Measurements from ENCODE around the gene AP3S1.
"Not testable (repeated sequence)": the region's sequence is repeated elsewhere in the genome, so short reads cannot be mapped to it uniquely, and the experiment has no call there.

AP3S1 gene

GRCh38 chr5:115920171-115920725, 78.5 kb downstream of the AP3S1 start:
- Histone ChIP-seq H3K4me2 (ENCODE audit: insufficient read depth, low read length, poor library complexity, severe bottlenecking) (no peak overlapping the region), H3K27ac (replicated peaks; ENCODE audit: low read length) (no peak overlapping the region), H3K9ac (ENCODE audit: low read depth, low read length, poor library complexity) (no peak overlapping the region), H2AK5ac (ENCODE audit: low read depth, low read length) (no peak overlapping the region), H2BK15ac (ENCODE audit: low read length) (no peak overlapping the region), H3K4me1 (ENCODE audit: control insufficient read depth in 2 of 2, insufficient read depth in 1 of 2, low read depth in 1 of 2, low read length in 2 of 2) (no peaks in the 10 kb centered on the region), H3K9me3 (replicated peaks in 1 of 2; ENCODE audit: control insufficient read depth in 2 of 2, insufficient read depth in 1 of 2, low read depth in 1 of 2, low read length in 2 of 2) (no peaks in the 10 kb centered on the region), H3K36me3 (replicated peaks in 1 of 2; ENCODE audit: control insufficient read depth in 2 of 2, insufficient read depth in 2 of 2, low read length in 2 of 2) (no peaks in the 10 kb centered on the region), H3K79me1 (ENCODE audit: low read depth, low read length) (no peaks in the 10 kb centered on the region), H3K18ac (ENCODE audit: low read length) (no peak overlapping the region), H3K23ac (ENCODE audit: low read depth, low read length, poor library complexity) (no peak overlapping the region), H4K91ac (ENCODE audit: low read depth, low read length, poor library complexity) (no peak overlapping the region), H3K27me3 (ENCODE audit: control insufficient read depth in 3 of 3, insufficient read depth in 3 of 3, low read depth in 1 of 3, low read length in 3 of 3) (peaks cover 0 to 1% (median 0%) of the 10 kb centered on the region in 3 experiments), H3K14ac (ENCODE audit: low read length) (no peak overlapping the region), H3K4ac (ENCODE audit: low read length) (no peak overlapping the region), H2BK5ac (ENCODE audit: low read length) (no peak overlapping the region), H3K4me3 (ENCODE audit: low read length in 2 of 2) (no peak overlapping the region), H2AFZ (ENCODE audit: low read length) (no peak overlapping the region), H4K8ac (ENCODE audit: low read depth, low read length) (no peak overlapping the region), H2BK120ac (ENCODE audit: low read depth, low read length) (no peak overlapping the region), H2BK12ac (ENCODE audit: low read length) (no peak overlapping the region)
- no peak for DNase-seq (ENCODE audit: low spot score)
- no CpG with 5 or more reads among the region's 3 CpGs for WGBS, 2 donors (ENCODE audit: extremely low coverage in 2 of 2, insufficient read length in 2 of 2, insufficient replicate concordance in 1 of 2)

DNA sequence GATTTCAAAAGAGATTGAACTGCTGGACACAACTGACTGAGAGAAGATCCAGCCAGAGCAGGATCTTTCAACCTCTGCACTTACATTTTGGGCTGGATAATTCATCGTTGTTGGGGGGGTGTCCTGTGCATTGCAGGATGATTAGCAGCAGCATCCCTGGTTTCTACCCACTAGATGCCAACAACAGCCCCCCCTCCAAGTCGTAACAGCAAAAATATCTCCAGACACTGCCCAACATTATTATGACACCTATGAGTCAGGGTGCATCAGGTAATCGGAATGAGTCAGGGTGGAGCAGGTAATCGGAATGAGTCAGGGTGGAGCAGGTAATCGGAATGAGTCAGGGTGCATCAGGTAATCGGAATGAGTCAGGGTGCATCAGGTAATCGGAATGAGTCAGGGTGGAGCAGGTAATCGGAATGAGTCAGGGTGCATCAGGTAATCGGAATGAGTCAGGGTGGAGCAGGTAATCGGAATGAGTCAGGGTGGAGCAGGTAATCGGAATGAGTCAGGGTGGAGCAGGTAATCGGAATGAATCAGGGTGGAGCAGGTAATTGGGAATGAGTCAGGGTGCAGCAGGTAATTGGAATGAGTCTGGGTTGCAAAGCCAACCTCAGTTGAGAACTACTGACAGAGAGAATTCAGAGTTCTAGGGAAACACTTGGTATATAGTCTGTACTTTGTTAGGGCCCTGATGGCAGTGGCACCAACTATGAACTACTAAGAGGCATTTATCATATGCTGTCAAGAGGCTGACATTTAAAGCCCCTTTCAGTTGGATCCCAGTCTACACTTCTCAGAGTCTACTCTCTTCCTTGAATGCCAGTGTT, 87.1 kb downstream of the AP3S1 start:
- WGBS, 2 donors (ENCODE audit: extremely low coverage in 2 of 2, insufficient read length in 2 of 2, insufficient replicate concordance in 1 of 2), result no CpG with 5 or more reads among the region's 12 CpGs
- not testable (repeated sequence) for H3K9me3 ChIP-seq (replicated peaks in 1 of 2; ENCODE audit: control insufficient read depth in 2 of 2, insufficient read depth in 1 of 2, low read depth in 1 of 2, low read length in 2 of 2); H3K9ac ChIP-seq (ENCODE audit: low read depth, low read length, poor library complexity); H2BK12ac ChIP-seq (ENCODE audit: low read length); H3K79me1 ChIP-seq (ENCODE audit: low read depth, low read length); H3K27me3 ChIP-seq (ENCODE audit: control insufficient read depth in 3 of 3, insufficient read depth in 3 of 3, low read depth in 1 of 3, low read length in 3 of 3); H2AFZ ChIP-seq (ENCODE audit: low read length); H4K8ac ChIP-seq (ENCODE audit: low read depth, low read length); H3K4me2 ChIP-seq (ENCODE audit: insufficient read depth, low read length, poor library complexity, severe bottlenecking); H3K36me3 ChIP-seq (replicated peaks in 1 of 2; ENCODE audit: control insufficient read depth in 2 of 2, insufficient read depth in 2 of 2, low read length in 2 of 2); H3K4me3 ChIP-seq (ENCODE audit: low read length in 2 of 2); H3K18ac ChIP-seq (ENCODE audit: low read length); H3K4ac ChIP-seq (ENCODE audit: low read length); DNase-seq (ENCODE audit: low spot score); H3K4me1 ChIP-seq (ENCODE audit: control insufficient read depth in 2 of 2, insufficient read depth in 1 of 2, low read depth in 1 of 2, low read length in 2 of 2); H2BK5ac ChIP-seq (ENCODE audit: low read length); H3K23ac ChIP-seq (ENCODE audit: low read depth, low read length, poor library complexity); H3K14ac ChIP-seq (ENCODE audit: low read length); H3K27ac ChIP-seq (replicated peaks; ENCODE audit: low read length); H4K91ac ChIP-seq (ENCODE audit: low read depth, low read length, poor library complexity); H2BK15ac ChIP-seq (ENCODE audit: low read length); H2AK5ac ChIP-seq (ENCODE audit: low read depth, low read length); H2BK120ac ChIP-seq (ENCODE audit: low read depth, low read length)

- H2BK12ac ChIP-seq (ENCODE audit: low read length); H2AFZ ChIP-seq (ENCODE audit: low read length); H3K18ac ChIP-seq (ENCODE audit: low read length); H3K36me3 ChIP-seq (replicated peaks in 1 of 2; ENCODE audit: control insufficient read depth in 2 of 2, insufficient read depth in 2 of 2, low read length in 2 of 2); H2BK15ac ChIP-seq (ENCODE audit: low read length); H3K9me3 ChIP-seq (replicated peaks in 1 of 2; ENCODE audit: control insufficient read depth in 2 of 2, insufficient read depth in 1 of 2, low read depth in 1 of 2, low read length in 2 of 2); H3K4me2 ChIP-seq (ENCODE audit: insufficient read depth, low read length, poor library complexity, severe bottlenecking); H3K4me3 ChIP-seq (ENCODE audit: low read length in 2 of 2); H3K4me1 ChIP-seq (ENCODE audit: control insufficient read depth in 2 of 2, insufficient read depth in 1 of 2, low read depth in 1 of 2, low read length in 2 of 2); DNase-seq (ENCODE audit: low spot score); H3K23ac ChIP-seq (ENCODE audit: low read depth, low read length, poor library complexity); H3K27ac ChIP-seq (replicated peaks; ENCODE audit: low read length); H3K14ac ChIP-seq (ENCODE audit: low read length); H2BK120ac ChIP-seq (ENCODE audit: low read depth, low read length); H3K27me3 ChIP-seq (ENCODE audit: control insufficient read depth in 3 of 3, insufficient read depth in 3 of 3, low read depth in 1 of 3, low read length in 3 of 3); H4K8ac ChIP-seq (ENCODE audit: low read depth, low read length); H4K91ac ChIP-seq (ENCODE audit: low read depth, low read length, poor library complexity); H3K9ac ChIP-seq (ENCODE audit: low read depth, low read length, poor library complexity); H3K4ac ChIP-seq (ENCODE audit: low read length); H2BK5ac ChIP-seq (ENCODE audit: low read length); H3K79me1 ChIP-seq (ENCODE audit: low read depth, low read length); H2AK5ac ChIP-seq (ENCODE audit: low read depth, low read length): not testable (repeated sequence)
- no CpG with 5 or more reads among the region's 17 CpGs for WGBS, 2 donors (ENCODE audit: extremely low coverage in 2 of 2, insufficient read length in 2 of 2, insufficient replicate concordance in 1 of 2)
Measured at GRCh38 chr5:115930171-115930570, 88.4 kb downstream of the AP3S1 start.

DNA sequence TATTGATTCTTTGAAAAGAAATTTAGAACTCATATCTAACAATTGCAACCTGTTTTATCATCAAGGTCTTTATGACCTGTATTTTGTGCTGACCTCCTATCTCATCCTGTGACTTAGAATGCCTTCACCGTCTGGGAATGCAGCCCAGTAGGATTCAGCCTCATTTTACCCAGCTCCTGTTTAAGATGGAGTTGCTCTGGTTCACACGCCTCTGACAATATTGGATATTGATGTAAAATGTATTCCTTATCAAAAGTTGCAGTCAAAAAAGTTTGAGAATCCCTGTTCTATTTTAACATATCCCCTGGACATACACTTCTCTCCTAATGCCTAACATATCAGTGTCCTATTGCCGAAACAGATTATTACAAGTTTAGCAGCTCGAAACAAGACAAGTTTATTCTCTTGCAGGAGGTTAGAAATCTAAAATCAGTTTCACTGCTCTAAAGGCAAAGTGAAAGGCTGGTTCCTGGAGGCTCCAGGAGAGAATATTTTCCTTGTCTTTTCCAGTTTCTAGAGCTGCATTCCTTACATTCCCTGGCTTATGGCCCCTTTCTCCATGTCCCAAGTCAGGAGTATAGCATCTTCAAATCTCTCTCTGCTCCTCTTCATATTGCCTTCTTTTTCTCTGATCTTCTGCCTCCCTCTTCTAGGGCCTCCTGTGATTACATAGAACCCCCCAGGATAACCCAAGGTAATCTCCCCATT, 89.0 kb downstream of the AP3S1 start:
- Histone ChIP-seq H3K23ac (ENCODE audit: low read depth, low read length, poor library complexity) (no peak overlapping the region), H3K27ac (replicated peaks; ENCODE audit: low read length) (no peak overlapping the region), H3K4me1 (ENCODE audit: control insufficient read depth in 2 of 2, insufficient read depth in 1 of 2, low read depth in 1 of 2, low read length in 2 of 2) (peaks cover 0 to 3% of the 10 kb centered on the region in 2 donors), H3K9me3 (replicated peaks in 1 of 2; ENCODE audit: control insufficient read depth in 2 of 2, insufficient read depth in 1 of 2, low read depth in 1 of 2, low read length in 2 of 2) (no peaks in the 10 kb centered on the region), H2BK5ac (ENCODE audit: low read length) (no peak overlapping the region), H3K18ac (ENCODE audit: low read length) (no peak overlapping the region), H3K4me2 (ENCODE audit: insufficient read depth, low read length, poor library complexity, severe bottlenecking) (no peak overlapping the region), H4K91ac (ENCODE audit: low read depth, low read length, poor library complexity) (no peak overlapping the region), H2BK12ac (ENCODE audit: low read length) (no peak overlapping the region), H3K27me3 (ENCODE audit: control insufficient read depth in 3 of 3, insufficient read depth in 3 of 3, low read depth in 1 of 3, low read length in 3 of 3) (no peaks in the 10 kb centered on the region), H2AK5ac (ENCODE audit: low read depth, low read length) (no peak overlapping the region), H3K79me1 (ENCODE audit: low read depth, low read length) (no peaks in the 10 kb centered on the region), H2BK15ac (ENCODE audit: low read length) (no peak overlapping the region), H2BK120ac (ENCODE audit: low read depth, low read length) (no peak overlapping the region), H4K8ac (ENCODE audit: low read depth, low read length) (no peak overlapping the region), H3K36me3 (replicated peaks in 1 of 2; ENCODE audit: control insufficient read depth in 2 of 2, insufficient read depth in 2 of 2, low read length in 2 of 2) (no peaks in the 10 kb centered on the region), H3K4ac (ENCODE audit: low read length) (no peak overlapping the region), H3K14ac (ENCODE audit: low read length) (no peak overlapping the region), H2AFZ (ENCODE audit: low read length) (no peak overlapping the region), H3K4me3 (ENCODE audit: low read length in 2 of 2) (no peak overlapping the region), H3K9ac (ENCODE audit: low read depth, low read length, poor library complexity) (no peak overlapping the region)
- no CpG with 5 or more reads among the region's 4 CpGs for WGBS, 2 donors (ENCODE audit: extremely low coverage in 2 of 2, insufficient read length in 2 of 2, insufficient replicate concordance in 1 of 2)
- DNase-seq (ENCODE audit: low spot score), result no peak
